ENCODE data around the gene PARP9. TPM values are rescaled to one million over a fixed set of nuclear protein-coding genes. Genes with fewer than 3 reads are reported as not detected.
A peak's percentile ranks its signal among the peaks of the same experiment; 100 is the strongest.
"Not testable (repeated sequence)": the region's sequence is repeated elsewhere in the genome, so short reads cannot be mapped to it uniquely, and the experiment has no call there.

PARP9 gene
- total RNA-seq, 1 experiment from 2014 or later = 8.7 TPM

- in situ Hi-C loops (cut with HindIII; ENCODE audit: low pct_unique_long_range_greater_than_20kb, low sequenced_read_pairs) = no loop called here
Observed at GRCh38 chr3:122578069-122578740, 14.1 kb upstream of the PARP9 start.

DNA sequence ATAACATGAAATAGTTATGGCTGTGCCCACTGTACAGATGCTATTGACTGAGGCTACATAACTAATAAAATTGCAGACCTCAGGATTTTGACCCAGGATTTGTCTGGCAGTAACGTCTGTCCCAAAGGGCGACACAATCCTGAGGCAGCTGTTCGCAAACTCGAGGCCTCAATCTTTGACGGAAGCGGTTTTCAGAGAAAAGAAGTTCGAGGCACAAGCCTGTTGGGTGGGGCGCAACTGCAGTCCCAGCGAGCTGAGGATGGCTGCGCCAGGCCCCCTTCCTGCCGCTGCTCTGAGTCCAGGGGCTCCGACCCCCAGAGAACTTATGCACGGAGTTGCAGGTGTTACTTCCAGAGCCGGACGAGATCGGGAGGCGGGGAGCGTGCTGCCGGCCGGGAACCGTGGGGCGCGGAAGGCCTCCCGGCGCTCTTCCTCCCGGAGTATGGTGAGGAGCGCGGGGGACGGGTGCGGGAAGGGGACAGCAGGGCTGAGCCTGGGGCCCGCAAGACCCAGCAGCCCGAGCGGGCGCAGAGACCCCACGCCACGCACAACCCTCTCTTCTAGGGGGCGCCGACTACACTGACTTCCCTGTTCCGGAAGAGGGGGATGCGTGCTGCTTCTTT, 13.4 kb upstream of the PARP9 start, which contains the start of gene PARP15:
TSS of gene PARP15 (plus strand) at position 242 of the 623 bp plus-strand sequence. CDS start at position 260, 18 bp downstream.
- in situ Hi-C loops (cut with HindIII; ENCODE audit: low pct_unique_long_range_greater_than_20kb, low sequenced_read_pairs) = no loop called here
- DNase-seq (ENCODE audit: low read depth) = no peak

More at GRCh38 chr3:122578069-122578740, 14.1 kb upstream of the PARP9 start:
- no peak for DNase-seq (ENCODE audit: low read depth)

DNA sequence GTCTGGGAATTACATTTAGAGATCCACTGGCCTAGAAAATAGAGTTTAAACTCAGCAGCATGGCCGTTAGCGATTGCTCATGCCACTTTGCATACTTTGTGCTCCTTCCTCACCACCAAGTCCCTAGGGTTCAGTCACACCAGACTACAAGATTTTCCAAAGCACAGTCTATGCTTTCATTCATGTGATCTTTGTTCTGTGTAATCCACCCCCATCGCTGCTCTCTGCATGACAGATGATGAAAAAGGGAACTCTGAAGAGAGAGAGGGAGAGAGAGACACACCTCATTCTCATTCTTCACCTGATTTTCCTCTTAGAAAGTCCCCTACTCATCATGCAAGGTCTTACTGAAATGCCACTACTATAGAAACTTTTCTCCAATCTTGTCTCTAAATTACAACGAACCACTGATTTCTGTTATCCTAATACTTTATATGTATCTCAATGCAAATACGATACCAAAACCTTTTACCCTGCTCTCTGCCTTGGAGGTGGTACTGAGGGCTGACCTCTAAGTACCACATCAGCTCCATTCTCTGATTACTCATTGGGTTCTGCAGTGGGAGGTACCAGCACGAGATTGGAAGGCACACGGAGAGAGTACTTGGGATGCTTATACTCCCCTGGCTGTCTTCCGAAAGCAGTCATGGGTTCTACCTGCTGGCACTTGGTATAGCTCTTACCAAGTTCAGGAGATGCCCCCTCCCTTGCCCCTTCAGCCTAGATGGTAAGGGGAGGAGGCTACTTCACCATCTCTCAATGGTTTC, 12.3 kb upstream of the PARP9 start:
- in situ Hi-C loops (cut with HindIII; ENCODE audit: low pct_unique_long_range_greater_than_20kb, low sequenced_read_pairs) = no loop called here
- no peak for DNase-seq (ENCODE audit: low read depth)

- in situ Hi-C loops (cut with HindIII; ENCODE audit: low pct_unique_long_range_greater_than_20kb, low sequenced_read_pairs) = no loop called here
- DNase-seq (ENCODE audit: low read depth) = peak; percentile 58
Observed at GRCh38 chr3:122572940-122573412, 8.9 kb upstream of the PARP9 start.

DNA sequence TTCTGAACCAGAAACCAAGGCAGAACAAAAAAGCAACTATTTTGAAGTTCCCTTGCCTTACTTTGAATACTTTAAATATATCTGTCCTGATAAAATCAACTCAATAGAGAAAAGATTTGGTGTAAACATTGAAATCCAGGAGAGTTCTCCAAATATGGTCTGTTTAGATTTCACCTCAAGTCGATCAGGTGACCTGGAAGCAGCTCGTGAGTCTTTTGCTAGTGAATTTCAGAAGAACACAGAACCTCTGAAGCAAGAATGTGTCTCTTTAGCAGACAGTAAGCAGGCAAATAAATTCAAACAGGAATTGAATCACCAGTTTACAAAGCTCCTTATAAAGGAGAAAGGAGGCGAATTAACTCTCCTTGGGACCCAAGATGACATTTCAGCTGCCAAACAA, 4.7 kb upstream of the PARP9 start:
- in situ Hi-C loops (cut with HindIII; ENCODE audit: low pct_unique_long_range_greater_than_20kb, low sequenced_read_pairs) = no loop called here
- no peak for DNase-seq (ENCODE audit: low read depth)

DNA sequence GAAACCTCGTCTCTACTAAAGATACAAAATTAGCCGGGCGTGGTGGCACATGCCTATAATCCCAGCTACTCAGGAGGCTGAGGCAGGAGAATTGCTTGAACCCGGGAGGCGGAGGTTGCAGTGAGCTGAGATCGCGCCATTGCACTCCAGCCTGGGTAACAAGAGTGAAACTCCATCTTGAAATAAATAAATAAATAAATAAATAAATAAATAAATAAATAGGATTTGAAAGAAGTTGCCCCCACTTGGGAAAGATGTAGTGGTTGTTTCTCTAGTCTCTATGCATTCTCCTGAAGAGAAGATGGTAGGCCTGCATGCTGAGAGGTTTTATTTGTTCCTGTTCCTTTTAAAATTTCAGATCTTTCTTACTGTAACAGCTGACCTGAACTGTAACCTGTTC, 4.0 kb upstream of the PARP9 start:
- in situ Hi-C loops (cut with HindIII; ENCODE audit: low pct_unique_long_range_greater_than_20kb, low sequenced_read_pairs); DNase-seq (ENCODE audit: low read depth): not testable (repeated sequence)

DNA sequence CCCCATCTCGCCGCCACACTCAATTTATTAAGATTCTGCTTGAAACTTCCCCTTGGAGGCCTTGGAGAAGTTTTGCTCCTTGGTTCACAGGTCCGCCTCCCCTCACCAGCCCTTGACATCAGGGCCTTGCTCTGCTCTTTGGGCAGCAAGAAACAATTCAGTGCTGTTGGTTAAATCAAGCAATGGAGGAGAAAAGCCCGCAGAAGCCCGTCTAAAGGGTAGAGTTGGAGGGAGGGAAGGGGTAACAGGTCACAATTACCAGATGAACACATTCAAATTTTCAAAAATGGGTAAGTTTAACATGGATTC, 429 bp downstream of the PARP9 start:
- no peak for DNase-seq (ENCODE audit: low read depth)
- in situ Hi-C loops (cut with HindIII; ENCODE audit: low pct_unique_long_range_greater_than_20kb, low sequenced_read_pairs) = no loop called here

DNA sequence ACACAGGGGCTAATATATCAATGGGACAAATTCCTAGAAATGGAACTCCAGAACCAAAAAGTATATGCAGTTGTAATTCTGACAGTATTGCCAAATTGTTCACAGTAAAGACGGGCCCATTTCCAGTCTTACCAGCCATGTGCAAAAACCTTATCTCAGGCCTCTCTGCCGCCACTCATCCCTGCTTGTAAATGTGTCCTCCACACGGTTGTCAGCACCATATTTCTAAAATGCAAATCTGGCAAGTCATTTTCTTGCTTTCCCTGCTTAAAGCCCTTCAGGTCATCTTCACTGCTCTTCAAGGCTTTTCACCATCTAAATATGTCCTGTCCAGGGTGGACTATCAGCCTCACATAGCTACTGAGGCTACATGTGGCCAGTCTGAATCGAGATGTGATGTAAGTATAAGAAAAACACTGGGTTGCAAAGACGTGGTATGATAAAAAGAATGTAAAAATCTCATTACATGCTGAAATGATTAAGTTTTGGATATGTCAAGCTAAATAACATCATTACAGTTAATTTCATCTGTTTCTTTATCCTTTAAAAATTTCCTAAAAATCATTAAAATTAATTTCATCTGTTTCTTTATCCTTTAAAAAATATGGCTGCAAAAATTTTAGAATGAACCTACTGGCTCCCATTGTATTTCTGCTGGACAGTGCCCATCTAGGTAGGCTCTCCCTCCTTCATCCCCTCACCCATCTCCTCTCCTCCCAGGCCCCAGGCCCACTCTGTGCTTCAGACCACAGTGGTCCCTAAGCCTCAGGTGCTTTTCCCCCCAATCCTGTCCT, 980 bp downstream of the PARP9 start:
- DNase-seq (ENCODE audit: low read depth) = no peak
- in situ Hi-C loops (cut with HindIII; ENCODE audit: low pct_unique_long_range_greater_than_20kb, low sequenced_read_pairs) = no loop called here

- in situ Hi-C loops (cut with HindIII; ENCODE audit: low pct_unique_long_range_greater_than_20kb, low sequenced_read_pairs) = no loop called here
- peak; percentile 54 for DNase-seq (ENCODE audit: low read depth)
Observed at GRCh38 chr3:122560680-122561079, 3.4 kb downstream of the PARP9 start.

GRCh38 chr3:122559906-122560305, 4.2 kb downstream of the PARP9 start:
- no peak for DNase-seq (ENCODE audit: low read depth)
- in situ Hi-C loops (cut with HindIII; ENCODE audit: low pct_unique_long_range_greater_than_20kb, low sequenced_read_pairs) = no loop called here

- DNase-seq (ENCODE audit: low read depth) = no peak
- in situ Hi-C loops (cut with HindIII; ENCODE audit: low pct_unique_long_range_greater_than_20kb, low sequenced_read_pairs) = no loop called here
Observed at GRCh38 chr3:122558605-122559004, 5.5 kb downstream of the PARP9 start.

DNA sequence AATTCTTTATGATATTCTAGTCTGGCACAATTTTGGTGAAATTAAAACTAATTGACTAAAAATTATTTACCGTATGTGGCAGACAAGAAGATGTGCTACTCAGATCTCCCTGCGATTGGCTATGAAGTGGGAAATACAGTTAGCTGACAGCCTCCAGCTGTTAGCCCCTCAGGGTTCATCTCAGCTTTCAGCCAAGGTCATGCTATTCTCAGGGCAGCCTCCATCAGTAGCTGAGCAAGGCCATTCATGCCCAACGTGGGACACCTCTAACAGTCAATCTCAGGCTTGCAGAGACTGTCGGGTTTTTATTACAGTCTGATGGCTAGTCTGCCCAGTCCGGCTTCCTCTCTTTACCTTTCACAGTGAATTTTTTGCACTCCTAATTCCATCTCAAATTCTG, 6.7 kb downstream of the PARP9 start:
- DNase-seq (ENCODE audit: low read depth) = no peak
- in situ Hi-C loops (cut with HindIII; ENCODE audit: low pct_unique_long_range_greater_than_20kb, low sequenced_read_pairs) = no loop called here

DNA sequence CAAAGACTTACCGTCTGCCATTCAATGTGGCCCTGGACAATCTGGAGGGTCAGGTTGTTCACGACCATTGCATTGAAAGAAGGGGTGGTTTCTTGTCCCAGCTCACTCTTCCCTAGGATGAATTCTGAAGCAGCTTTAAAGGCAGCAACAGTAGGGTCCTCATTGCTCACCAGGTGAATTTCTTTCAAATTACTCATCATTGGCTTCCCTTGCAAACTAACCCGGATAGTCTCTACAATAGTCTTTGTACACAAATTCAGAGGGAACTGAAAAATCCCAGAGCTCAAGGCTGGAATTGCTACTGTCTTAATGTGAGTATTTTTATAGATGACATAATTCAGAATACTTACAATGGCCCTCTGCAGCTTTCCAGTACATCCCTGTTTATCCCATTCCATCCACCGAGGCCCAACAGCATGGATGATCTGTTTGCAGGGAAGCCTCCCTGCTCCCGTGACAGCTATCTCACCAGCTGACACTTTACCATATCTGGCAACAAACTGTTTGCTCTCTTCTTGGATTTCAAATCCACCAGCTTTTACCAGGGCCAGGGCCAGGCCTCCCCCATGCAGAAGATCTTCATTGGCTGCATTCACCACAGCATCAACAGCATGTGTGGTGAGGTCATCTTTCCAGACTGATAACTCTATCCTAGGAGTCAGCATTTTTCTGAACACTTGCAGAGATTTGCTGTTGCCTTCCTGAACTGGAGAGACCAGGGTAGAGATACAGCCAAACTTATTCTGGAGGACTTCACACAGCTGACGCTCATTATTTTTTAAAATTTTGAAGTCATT, 8.6 kb downstream of the PARP9 start:
- in situ Hi-C loops (cut with HindIII; ENCODE audit: low pct_unique_long_range_greater_than_20kb, low sequenced_read_pairs) = no loop called here
- peak; percentile 4 for DNase-seq (ENCODE audit: low read depth)

- in situ Hi-C loops (cut with HindIII; ENCODE audit: low pct_unique_long_range_greater_than_20kb, low sequenced_read_pairs) = no loop called here
Observed at GRCh38 chr3:122553171-122553570, 10.9 kb downstream of the PARP9 start.

GRCh38 chr3:122548619-122549018, 15.5 kb downstream of the PARP9 start:
- in situ Hi-C loops (cut with HindIII; ENCODE audit: low pct_unique_long_range_greater_than_20kb, low sequenced_read_pairs) = no loop called here
- DNase-seq (ENCODE audit: low read depth) = no peak

More at GRCh38 chr3:122553171-122553570, 10.9 kb downstream of the PARP9 start:
- DNase-seq (ENCODE audit: low read depth) = no peak

GRCh38 chr3:122548076-122548475, 16.0 kb downstream of the PARP9 start:
- no peak for DNase-seq (ENCODE audit: low read depth)
- in situ Hi-C loops (cut with HindIII; ENCODE audit: low pct_unique_long_range_greater_than_20kb, low sequenced_read_pairs) = no loop called here

- in situ Hi-C loops (cut with HindIII; ENCODE audit: low pct_unique_long_range_greater_than_20kb, low sequenced_read_pairs) = no loop called here
- DNase-seq (ENCODE audit: low read depth) = no peak
Observed at GRCh38 chr3:122546151-122546550, 17.9 kb downstream of the PARP9 start.

Measured in Caki2 (cell line).